H1 (cell line): ENCODE measurements around the gene PCYT1A. TPM values are rescaled to one million over a fixed set of nuclear protein-coding genes. Genes with fewer than 3 reads are reported as not detected.

Experiments
- CBX8 ChIP-seq: fragments of 300-800, 300-1000 bp; sonication (generic); IDR thresholded peaks from 2 replicates; pipeline ENCODE4 v1.7.1; 2016; ENCODE audit warnings: low read depth, low read length, borderline replicate concordance
- JUN ChIP-seq: IDR thresholded peaks from 2 replicates; pipeline ENCODE4 v1.6.1; 2011; ENCODE audit warnings: low read depth, mild to moderate bottlenecking, improper control_type of control experiment, low read length
- NRF1 ChIP-seq: IDR thresholded peaks from 2 replicates; pipeline ENCODE4 v1.6.1; 2011; ENCODE audit warnings: mild to moderate bottlenecking, low read depth, low read length, improper control_type of control experiment
- RAD21 ChIP-seq, 2 experiments: IDR thresholded peaks in 1 of 2; conservative IDR thresholded peaks in 1 of 2; 2 replicates each; pipeline ENCODE4 v1.6.1; 2011; ENCODE audit warnings: low read depth in 2 of 2, low read length in 2 of 2, improper control_type of control experiment in 1 of 2, inconsistent platforms in 1 of 2, mild to moderate bottlenecking in 1 of 2, moderate library complexity in 1 of 2
- RNF2 ChIP-seq: fragments of 200-900, 300-1000 bp; sonication (generic); IDR thresholded peaks from 2 replicates; pipeline ENCODE4 v1.7.1; 2016; ENCODE audit warnings: borderline replicate concordance, low read depth, mild to moderate bottlenecking, antibody characterized with exemption, low read length; ENCODE audit not compliant: poor library complexity, severe bottlenecking; ENCODE audit errors: missing control alignments
- TAF7 ChIP-seq: optimal IDR thresholded peaks from 2 replicates; pipeline ENCODE3; 2011; ENCODE audit warnings: low read depth, mild to moderate bottlenecking, inconsistent platforms, low read length, moderate library complexity, borderline replicate concordance
- polyA plus RNA-seq, 7 experiments: library from polyadenylated mRNA; depleted of rRNA in 3 of 7; stranded (reverse) in 5 of 7; unstranded in 2 of 7; fragments of >200 nt in 5 of 7; fragments of 200-250 nt in 2 of 7; gene quantifications; 1 replicate in 5 of 7; 2 replicates in 1 of 7; 4 replicates in 1 of 7; pipeline versions ENCODE4 v1.2.1 to v1.2.3, GENCODE V29; 2011 to 2013; ENCODE audit warnings: missing spikeins in 2 of 7, mixed read lengths in 2 of 7
- total RNA-seq: library from RNA; stranded (reverse); fragmentation: NEBNext Ultra II Directional; extraction: Animal tissue kit (Norgen Biotek cat#: 25700); gene quantifications from 2 replicates; pipeline ENCODE4 v1.2.1, GENCODE V29; 2021
- TF ChIP-seq, protein P1 (sequence below): fragments of 300-600 bp; sonication (generic); IDR thresholded peaks from 2 replicates; pipeline ENCODE4 v1.7.1; 2012; ENCODE audit warnings: low read length, moderate library complexity, mild to moderate bottlenecking, inconsistent platforms; ENCODE audit not compliant: insufficient replicate concordance
- TF ChIP-seq, protein P2 (sequence below): IDR thresholded peaks from 2 replicates; pipeline ENCODE4 v1.6.1; 2012; ENCODE audit warnings: inconsistent platforms

Gene PCYT1A
- total and polyA plus RNA-seq, 2 of the 8 experiments (the other 6 are each of a cell fraction or from before 2014, with no cell fraction given) = 19.9 to 31.8 TPM

DNA sequence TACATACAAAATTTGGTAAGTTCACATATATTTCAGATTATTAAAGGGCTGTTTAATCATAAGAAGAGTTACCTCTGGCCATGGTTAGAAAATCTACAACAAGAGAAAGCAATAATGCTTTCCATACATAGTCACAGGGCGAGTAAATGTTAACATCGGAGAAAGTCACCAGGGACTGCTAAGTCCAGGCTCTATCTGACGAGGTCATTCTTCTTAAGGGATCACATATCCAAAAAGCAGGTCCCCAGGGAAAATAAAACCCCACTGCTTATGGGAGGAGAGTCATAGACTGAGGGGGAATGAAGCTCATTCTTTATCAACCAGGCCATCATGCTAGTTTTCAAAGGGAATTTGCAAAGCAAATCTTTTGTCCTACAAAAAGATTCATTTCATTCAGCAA, 3.1 kb downstream of the PCYT1A start (continued):
- TF ChIP-seq, protein P1, sequence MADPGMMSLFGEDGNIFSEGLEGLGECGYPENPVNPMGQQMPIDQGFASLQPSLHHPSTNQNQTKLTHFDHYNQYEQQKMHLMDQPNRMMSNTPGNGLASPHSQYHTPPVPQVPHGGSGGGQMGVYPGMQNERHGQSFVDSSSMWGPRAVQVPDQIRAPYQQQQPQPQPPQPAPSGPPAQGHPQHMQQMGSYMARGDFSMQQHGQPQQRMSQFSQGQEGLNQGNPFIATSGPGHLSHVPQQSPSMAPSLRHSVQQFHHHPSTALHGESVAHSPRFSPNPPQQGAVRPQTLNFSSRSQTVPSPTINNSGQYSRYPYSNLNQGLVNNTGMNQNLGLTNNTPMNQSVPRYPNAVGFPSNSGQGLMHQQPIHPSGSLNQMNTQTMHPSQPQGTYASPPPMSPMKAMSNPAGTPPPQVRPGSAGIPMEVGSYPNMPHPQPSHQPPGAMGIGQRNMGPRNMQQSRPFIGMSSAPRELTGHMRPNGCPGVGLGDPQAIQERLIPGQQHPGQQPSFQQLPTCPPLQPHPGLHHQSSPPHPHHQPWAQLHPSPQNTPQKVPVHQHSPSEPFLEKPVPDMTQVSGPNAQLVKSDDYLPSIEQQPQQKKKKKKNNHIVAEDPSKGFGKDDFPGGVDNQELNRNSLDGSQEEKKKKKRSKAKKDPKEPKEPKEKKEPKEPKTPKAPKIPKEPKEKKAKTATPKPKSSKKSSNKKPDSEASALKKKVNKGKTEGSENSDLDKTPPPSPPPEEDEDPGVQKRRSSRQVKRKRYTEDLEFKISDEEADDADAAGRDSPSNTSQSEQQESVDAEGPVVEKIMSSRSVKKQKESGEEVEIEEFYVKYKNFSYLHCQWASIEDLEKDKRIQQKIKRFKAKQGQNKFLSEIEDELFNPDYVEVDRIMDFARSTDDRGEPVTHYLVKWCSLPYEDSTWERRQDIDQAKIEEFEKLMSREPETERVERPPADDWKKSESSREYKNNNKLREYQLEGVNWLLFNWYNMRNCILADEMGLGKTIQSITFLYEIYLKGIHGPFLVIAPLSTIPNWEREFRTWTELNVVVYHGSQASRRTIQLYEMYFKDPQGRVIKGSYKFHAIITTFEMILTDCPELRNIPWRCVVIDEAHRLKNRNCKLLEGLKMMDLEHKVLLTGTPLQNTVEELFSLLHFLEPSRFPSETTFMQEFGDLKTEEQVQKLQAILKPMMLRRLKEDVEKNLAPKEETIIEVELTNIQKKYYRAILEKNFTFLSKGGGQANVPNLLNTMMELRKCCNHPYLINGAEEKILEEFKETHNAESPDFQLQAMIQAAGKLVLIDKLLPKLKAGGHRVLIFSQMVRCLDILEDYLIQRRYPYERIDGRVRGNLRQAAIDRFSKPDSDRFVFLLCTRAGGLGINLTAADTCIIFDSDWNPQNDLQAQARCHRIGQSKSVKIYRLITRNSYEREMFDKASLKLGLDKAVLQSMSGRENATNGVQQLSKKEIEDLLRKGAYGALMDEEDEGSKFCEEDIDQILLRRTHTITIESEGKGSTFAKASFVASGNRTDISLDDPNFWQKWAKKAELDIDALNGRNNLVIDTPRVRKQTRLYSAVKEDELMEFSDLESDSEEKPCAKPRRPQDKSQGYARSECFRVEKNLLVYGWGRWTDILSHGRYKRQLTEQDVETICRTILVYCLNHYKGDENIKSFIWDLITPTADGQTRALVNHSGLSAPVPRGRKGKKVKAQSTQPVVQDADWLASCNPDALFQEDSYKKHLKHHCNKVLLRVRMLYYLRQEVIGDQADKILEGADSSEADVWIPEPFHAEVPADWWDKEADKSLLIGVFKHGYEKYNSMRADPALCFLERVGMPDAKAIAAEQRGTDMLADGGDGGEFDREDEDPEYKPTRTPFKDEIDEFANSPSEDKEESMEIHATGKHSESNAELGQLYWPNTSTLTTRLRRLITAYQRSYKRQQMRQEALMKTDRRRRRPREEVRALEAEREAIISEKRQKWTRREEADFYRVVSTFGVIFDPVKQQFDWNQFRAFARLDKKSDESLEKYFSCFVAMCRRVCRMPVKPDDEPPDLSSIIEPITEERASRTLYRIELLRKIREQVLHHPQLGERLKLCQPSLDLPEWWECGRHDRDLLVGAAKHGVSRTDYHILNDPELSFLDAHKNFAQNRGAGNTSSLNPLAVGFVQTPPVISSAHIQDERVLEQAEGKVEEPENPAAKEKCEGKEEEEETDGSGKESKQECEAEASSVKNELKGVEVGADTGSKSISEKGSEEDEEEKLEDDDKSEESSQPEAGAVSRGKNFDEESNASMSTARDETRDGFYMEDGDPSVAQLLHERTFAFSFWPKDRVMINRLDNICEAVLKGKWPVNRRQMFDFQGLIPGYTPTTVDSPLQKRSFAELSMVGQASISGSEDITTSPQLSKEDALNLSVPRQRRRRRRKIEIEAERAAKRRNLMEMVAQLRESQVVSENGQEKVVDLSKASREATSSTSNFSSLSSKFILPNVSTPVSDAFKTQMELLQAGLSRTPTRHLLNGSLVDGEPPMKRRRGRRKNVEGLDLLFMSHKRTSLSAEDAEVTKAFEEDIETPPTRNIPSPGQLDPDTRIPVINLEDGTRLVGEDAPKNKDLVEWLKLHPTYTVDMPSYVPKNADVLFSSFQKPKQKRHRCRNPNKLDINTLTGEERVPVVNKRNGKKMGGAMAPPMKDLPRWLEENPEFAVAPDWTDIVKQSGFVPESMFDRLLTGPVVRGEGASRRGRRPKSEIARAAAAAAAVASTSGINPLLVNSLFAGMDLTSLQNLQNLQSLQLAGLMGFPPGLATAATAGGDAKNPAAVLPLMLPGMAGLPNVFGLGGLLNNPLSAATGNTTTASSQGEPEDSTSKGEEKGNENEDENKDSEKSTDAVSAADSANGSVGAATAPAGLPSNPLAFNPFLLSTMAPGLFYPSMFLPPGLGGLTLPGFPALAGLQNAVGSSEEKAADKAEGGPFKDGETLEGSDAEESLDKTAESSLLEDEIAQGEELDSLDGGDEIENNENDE = no peak
- TF ChIP-seq, protein P2, sequence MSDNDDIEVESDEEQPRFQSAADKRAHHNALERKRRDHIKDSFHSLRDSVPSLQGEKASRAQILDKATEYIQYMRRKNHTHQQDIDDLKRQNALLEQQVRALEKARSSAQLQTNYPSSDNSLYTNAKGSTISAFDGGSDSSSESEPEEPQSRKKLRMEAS = no peak
- no peak for TF ChIP-seq RNF2
- no peak for TF ChIP-seq CBX8
- no peak for TF ChIP-seq RAD21 (IDR thresholded peaks at IDR 0.05 in 1 of 2, conservative IDR thresholded peaks at IDR 0.05 in 1 of 2; ENCODE audit: low read depth in 2 of 2, low read length in 2 of 2)
- no peak for TF ChIP-seq JUN
- TF ChIP-seq NRF1 = no peak
- no peak for TF ChIP-seq TAF7
